ENCODE results near the gene ACSBG1.

Gene ACSBG1

GRCh38 chr15:78130466-78131294 lies 103.7 kb downstream of the ACSBG1 start:
- peak; percentile 25 for DNase-seq (ENCODE audit: low spot score)

GRCh38 chr15:78129751-78130287 lies 104.5 kb downstream of the ACSBG1 start:
- no peak for DNase-seq (ENCODE audit: low spot score)

- DNase-seq (ENCODE audit: low spot score) = peak; percentile 58
These were observed 105.2 kb downstream of the ACSBG1 start for GRCh38 chr15:78129077-78129750.

DNA sequence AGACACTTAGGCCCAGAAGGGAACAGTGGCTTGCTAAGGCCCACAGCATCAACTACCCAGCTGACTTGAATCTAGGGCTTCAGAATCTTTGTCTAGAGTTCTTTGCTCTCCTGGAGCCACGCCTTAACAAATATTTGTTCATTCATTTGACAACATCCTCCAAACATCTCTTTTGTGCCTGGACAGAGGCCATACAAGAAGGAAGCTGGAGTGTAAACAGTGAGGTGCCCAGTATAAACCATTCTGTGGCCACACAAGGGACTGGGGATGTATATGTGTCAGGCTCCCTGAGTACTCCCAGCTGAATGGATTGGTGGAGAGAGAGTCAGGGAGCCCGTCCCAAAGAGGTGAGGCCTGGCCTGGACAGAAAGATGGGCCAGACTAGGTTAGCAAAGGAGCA lies 106.5 kb downstream of the ACSBG1 start:
- no peak for DNase-seq (ENCODE audit: low spot score)

GRCh38 chr15:78125267-78125666 lies 109.1 kb downstream of the ACSBG1 start:
- DNase-seq (ENCODE audit: low spot score) = no peak

DNA sequence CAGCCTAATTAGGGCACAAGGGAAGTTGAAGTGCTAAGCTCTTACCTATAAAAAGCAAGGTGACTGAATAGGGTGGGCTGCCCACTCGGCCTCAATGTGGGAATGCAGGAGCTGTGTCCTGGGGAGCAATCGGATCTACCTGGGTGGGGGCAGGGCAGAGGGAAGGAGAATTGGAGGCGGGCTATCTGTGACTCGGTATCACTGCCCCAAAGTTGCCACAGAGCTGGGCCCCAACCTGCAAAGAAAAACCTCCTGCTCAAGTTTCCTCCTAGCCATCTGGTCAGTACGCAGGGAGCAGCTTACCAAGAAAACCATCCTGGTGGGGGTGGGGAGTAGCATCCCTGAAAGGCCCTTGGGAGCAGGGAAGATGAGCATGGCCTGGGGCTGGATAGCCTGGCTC lies 113.8 kb downstream of the ACSBG1 start:
- DNase-seq (ENCODE audit: low spot score) = no peak
